Stimulated activated CD8-positive, alpha-beta memory T cell treated with anti-CD3 and anti-CD28 coated beads, Interleukin-7, amount 100 ng/mL, for 1 hour (primary cell): Measurements from ENCODE around the gene NCEH1.
"Not testable (repeated sequence)": the region's sequence is repeated elsewhere in the genome, so short reads cannot be mapped to it uniquely, and the experiment has no call there.

Source experiments
- DNase-seq, 2 donors: peaks; one replicate each; pipeline ENCODE4 v3.0.0-alpha.2; 2020; ENCODE audit warnings: low read depth in 2 of 2

Gene NCEH1

DNA sequence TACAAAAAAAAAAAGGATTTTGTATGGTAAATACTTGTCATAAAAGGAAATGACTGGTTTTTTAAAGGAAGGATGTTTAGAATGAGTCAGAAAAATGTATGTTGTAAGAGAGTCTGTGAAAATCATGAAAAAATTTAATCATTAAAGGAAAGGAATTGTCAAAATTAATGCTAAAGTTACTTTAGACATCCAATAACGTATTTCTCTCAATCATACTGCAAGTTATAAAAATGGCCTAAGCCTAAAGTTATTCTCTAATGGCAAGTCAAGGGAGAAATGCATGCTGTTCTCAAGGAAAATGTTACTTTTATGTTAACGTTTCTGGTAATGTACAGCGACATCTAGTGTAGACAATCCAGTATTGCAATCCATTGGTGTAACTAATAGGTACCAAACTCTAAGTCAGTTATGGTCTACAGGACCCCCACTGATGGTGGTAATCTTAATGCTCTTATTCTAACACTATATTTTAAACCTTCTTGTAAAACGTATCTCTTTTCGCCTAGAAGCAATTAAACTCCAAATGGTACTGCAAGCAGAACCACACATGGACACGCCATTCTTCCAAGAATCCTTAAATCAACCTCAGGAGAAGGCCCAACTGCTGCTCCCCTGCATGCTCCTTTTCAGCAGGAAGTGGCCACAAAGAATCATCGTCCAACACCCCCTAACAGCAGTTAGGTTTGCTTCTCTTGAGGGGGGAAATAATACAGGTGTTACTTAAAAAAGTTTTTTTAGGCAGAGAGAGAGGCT, 35.2 kb downstream of the NCEH1 start:
- DNase-seq = no peak

DNA sequence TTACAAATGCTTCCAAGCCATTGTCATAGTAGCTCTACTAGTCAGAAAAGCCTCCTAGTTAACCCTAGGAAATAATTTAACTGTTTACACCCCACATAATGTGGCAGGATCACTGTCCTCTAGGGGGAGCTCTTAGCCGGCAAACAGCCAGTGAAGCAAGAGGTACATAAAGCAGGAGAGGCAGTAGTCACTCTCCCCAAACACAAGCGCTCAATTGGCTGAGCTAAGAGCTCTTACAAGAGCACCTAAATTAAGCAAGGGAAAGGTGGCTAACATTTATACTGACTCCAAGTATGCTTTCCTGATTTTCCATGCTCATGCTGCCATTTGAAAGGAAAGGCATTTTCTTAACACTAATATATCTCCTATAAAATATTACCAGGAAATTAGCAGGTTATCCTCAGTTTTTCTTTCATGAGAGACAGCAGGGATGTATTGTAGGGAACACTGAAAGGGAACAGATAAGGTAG, 37.6 kb downstream of the NCEH1 start:
- DNase-seq = peak in 1 of 2 donors; percentile 10

DNA sequence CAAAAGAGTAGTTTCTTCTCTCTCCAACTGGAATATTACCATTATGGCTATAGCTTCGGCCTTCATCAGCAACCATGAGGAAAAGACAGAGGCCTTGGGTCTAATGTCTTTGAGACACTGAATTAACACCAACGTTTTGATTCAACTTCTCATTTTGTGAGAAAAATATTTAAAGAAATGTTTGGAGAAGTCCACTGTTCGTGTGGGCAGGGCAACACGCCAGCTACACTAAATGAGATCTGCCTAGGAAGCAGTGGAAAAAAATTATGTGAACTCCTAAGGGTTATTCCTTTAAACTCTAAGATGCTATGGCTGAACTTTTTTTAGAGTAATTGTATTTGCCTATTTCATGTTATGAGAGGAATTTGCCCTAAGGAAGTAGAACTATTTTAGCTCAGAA, 41.8 kb downstream of the NCEH1 start:
- no peak for DNase-seq

DNA sequence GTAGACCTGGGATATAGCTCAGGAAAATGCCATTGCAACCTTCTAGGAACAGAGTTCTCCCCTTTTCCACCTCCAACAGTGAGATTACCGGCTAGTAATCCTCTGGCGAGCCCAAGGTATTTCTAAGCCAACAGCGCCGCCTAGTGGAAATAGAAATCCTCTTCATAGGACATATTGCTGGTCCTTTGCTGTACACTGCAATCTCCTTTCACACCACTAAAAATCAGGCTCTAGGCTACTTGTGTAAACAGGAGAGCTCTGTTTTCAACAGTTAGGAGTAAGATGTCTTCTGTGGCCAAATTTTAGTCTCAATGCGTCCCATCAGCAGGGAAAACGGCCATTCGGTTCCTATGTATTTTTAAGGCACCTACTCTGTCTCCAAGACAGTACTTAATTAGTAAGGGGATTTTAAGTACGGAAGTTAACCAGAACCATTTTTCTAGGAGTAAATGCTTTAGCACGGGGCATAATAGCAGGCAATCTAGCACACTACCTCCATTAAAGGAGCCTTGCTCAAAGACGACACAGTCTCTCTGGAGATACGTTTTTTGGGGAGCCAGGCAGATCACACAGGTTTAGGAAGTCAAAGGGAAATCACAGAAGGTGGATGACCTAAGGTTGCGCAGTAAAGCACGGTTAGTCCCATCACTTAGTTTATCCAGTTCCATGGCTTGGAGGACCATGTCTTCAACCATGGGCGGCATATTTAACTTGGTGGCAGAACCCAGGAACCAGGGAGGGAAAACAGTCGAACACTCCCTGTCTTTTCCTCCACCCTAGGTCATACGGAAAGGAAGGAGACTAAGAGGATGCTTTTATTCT, 43.8 kb downstream of the NCEH1 start:
- peak; percentile 37 to 64 for DNase-seq

DNA sequence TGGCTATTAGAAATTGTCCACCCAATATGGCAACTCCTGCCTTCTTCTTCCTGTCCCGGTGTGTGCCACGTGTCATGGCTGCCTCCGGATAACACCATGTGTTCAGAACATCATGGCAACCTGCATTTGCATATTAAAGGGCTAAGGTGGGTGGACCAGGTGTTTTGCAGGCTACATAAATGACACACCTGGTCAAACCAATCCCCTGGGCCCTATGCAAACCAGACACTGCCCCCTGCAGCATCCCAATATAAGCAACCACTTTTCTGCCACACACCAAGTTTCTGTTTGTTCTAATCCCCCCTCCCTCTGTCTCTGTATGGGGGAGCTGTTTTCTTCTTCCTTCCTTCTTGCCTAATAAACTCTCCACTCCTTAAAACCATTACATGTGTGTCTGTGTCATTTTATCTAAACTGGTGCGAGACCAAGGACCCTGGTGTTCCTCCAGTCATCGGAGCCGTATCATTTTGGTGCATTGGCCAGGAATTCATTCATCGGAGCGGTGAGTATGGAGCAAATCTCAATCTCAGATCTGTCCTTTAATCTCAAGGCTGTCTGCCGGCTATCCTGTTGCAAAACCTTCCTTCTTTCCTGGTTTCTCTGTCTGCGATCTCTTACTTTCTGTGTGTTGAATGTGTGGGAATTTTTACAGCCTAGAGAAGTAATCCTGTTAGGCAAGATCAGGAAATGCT, 44.5 kb downstream of the NCEH1 start:
- DNase-seq = no peak

DNA sequence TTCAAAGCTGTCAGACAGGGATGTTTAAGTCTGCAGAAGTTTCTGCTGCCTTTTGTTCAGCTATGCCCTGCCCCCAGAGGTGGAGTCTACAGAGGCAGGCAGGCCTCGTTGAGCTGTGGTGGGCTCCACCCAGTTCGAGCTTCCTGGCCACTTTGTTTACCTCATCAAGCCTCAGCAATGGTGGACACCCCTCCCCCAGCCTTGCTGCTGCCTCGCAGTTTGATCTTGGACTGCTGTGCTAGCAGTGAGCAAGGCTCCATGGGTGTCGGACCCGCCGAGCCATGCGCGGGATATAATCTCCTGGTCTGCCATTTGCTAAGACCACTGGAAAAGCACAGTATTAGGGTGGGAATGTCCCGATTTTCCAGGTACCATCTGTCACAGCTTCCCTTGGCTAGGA, 45.4 kb downstream of the NCEH1 start:
- DNase-seq = not testable (repeated sequence)

DNA sequence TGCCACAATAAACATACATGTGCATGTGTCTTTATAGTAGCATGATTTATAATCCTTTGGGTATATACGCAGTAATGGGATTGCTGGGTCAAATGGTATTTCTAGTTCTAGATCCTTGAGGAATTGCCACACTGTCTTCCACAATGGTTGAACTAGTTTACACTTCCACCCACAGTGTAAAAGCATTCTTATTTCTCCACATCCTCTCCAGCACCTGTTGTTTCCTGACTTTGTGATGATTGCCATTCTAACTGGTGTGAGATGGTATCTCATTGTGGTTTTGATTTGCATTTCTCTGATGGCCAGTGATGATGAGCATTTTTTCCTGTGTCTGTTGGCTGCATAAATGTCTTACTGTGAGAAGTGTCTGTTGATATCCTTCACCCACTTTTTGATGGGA, 50.4 kb downstream of the NCEH1 start:
- not testable (repeated sequence) for DNase-seq

DNA sequence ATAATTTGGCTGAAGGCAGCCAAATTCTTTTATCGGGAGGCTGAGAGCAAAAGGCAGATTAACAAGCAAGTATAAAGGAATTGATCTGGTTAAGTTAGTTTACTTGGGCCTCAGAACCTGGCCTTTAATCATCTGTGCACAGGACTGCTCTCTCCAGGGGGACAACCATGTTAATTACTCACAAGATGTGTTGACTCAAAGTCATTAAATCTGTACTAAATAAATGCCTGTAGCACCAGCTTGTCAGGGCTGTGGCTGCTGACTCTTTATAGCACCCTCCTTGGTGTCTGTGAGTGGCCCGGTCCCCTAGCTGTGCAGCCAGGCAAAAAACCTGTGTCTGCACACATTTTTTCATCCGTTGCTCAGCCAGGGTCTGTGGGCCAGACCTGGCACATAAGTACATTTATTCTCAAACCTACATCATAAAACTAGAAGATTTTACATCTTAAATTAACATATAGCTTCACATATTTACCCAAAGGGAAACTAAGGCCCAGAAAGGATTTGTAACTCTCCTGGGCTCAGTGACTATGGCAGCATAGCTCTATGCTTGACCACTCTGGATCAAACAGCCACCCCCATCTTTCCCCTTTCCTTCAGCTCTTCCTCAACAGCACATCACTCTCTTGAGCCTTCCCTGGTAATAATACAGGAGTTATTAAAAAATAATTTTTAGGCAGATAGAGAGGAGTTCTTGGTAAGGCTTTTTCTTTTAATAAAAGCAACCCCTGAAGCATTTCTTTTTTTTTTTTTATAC, 51.4 kb downstream of the NCEH1 start:
- DNase-seq = no peak

DNA sequence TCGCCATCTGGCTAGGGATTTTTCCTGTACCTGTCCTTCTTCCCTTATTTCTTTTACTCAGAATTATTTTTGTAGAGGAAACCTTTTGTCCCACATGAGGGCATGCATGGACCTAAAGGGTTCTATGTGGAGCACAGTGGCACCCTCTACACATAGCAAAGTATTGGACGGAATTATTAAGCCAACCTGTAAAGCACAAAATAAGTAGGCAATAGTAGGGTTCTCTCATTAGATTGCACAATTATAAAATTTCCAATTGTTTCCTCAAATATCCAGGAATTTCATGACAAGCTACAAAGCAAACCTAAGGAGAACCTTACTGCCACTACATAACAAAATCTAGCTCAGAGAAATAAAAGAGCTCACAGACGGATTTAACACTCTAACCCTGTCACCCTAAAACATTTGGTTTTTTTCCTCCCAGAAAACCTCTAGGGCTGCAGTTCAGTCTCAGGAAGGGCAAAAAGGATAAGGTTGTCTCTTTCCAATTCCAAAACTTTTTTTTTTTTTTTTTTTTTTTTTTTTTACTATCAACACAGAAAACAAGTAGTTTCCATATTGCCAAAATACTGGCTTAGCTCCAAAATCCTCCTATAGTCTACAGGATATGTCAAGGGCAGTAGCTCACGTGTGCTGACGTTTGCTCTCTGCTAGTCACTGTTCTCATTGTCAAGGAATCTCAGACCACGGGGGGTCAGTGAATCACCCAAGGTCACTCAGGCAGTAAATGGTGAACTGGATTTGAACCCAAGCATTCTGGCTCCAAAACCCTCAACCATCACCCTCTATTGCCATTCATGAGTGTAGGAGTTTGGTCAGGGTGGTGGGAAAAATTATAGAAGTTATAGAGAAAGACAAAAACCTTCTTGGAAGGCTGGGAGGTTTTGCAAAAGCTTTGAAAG, 52.3 kb downstream of the NCEH1 start:
- DNase-seq = no peak

DNA sequence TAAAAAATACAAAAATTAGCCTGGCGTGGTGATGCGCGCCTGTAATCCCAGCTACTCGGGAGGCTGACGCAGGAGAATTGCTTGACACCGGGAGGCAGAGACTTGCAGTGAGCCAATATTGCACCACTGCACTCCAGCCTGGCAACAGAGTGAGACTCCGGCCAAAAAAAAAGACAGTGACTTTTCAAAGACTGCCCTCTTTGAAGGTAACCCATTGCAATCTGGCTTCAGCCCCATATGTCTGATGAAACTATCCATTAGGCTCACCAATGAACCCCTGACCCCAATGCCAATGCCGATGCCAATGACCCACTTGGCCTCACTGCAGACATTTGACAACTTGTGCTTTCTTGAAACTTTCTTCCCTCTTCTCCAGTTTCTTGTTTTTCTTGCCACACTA, 54.3 kb downstream of the NCEH1 start:
- no peak for DNase-seq

DNA sequence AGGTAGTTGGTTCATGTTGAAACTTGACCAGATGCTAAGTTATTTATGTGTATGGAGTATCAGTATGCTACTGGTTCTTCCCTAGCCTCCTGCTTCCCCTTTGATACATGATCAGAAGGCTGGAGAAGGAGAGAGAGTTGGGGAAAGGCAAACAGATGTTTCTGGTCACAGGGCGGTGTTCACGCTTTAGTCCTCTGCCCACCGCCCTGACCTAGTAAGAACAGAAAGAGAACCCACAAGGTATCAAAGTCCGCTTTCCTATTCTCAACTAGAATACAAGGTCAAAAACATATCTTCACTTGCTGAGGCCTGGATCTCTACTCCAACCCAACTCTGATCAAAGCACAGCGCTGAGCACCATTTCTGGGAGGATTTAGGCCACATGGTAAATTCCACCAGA, 55.5 kb downstream of the NCEH1 start:
- DNase-seq = no peak

DNA sequence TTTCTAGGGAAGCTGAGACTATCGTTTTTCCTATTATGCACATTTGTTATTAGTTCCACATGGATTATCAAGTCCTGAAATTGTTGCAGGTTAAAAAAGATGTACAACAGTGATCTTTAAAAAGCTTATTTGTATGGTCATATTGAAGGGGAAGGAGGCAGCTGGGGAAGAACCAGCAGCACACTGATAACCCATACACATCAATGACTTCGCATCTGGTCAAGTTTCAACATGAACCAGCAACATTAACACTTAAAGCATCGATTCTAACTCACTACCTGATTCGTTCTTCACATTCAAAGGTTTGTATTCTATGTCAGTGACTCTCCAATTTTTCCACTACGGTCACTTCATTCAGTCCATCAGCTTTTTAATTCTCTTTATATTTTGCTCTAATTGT, 56.4 kb downstream of the NCEH1 start:
- DNase-seq = no peak

DNA sequence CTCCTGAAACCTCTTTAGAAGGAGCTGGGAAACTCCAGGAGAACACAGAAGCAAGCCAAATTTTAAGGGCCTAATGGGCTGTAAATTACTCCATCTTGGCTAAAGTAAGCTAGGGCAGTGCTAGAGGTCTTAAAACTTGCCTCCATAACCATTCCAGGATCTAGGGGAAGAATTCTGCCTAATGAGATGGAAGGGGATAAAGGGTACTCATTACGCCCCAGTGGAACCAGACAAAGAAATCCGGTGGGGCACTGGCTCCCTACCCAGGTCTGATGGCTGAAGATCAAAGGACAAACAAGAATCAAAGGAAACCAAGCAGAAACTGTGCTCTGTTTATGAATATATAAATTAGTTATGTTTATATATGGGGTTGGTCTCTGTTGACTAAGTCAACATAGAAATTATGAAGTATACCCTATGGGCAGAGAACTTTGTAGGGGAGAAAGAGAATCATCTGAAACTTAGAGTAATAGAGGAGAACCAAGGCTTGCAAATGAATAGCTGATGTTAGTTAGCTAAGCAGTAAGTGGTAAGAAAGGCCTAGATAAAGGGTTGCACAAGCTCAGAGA, 57.8 kb downstream of the NCEH1 start:
- DNase-seq = no peak

DNA sequence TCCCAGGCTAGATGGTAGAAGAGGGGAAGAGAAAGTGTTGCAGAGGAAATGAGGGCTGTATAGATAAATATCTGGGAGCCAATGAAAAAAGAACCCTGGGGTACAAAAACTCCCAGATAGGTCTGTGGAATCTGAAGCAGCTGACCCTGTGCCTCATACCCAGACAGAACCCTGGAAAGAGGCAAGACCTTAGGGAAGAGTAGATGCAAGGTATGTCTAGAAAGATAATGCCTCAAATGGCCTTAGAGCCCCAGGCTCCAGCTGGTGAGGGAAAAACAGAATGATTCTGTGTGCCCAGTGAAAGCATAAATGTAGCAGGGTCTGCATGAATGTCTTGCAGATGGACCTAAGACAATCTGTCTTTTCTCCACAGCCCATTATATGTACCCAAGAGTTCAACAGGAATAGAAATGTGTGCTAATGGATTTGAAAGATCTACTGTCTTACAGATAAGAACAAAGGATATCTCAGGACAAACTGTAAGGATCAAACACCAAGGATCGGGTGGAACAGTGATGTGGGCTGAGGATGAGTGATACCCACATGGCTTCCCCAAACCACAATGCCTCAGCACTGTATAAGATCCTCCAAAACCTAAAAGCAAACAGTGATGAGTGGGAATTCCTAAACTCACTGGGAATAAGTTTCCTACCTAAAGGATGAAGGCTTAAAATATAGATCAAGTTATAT, 58.8 kb downstream of the NCEH1 start:
- DNase-seq = no peak

DNA sequence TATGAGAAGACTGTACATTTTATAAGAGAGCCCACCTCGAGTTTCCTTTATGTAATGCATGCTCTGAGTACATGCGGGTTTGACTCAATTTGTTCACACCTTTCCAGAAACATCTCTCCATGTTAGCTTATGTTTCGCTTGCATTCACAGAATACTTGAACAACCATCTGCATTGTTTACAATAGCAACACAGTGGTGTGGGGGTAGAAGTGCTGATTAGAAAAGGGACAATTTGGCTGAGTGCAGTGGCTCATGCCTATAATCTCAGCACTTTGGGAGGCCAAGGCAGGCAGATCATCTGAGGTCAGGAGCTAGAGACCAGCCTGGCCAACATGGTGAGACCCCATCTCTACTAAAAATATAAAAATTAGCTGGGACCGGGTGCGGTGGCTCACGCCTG, 60.9 kb downstream of the NCEH1 start:
- DNase-seq = no peak

DNA sequence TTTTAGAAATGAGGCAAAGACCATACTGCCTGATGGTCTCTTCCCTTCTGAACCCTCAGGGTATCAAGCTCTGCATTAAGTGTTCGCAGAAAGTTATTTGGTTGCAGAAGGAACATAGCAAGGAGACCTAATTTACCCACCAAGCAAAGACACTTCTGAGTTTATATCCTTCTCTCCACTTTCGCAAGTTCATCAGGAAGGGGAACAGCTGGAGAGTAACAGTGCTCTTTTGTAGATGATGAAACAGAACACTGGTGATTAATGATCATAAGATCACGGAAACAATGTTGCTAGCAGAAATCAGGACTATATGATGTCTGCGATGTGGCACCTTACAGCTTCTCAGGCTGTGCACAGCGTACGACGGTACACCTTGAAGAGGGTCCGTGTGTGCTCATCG, 62.1 kb downstream of the NCEH1 start:
- DNase-seq = no peak

DNA sequence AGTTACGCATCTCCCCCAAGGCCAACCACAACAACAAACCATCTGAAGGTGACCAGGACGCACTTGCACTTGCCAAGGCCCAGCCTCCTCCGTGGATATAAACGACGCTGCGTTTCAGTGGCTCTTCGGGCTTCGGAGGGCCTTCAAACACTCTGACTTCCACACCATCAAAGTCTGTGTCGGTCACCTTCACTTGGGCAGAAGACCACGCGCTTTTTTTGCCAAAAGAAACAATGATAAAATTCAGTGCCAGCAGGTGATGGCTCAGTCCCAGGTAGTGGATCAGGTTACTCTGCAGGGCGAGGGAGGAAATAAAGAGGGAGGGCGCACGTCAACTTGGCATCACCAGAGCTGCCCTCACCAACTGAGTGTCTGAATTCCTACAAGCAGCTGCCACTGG, 63.0 kb downstream of the NCEH1 start:
- DNase-seq = no peak

DNA sequence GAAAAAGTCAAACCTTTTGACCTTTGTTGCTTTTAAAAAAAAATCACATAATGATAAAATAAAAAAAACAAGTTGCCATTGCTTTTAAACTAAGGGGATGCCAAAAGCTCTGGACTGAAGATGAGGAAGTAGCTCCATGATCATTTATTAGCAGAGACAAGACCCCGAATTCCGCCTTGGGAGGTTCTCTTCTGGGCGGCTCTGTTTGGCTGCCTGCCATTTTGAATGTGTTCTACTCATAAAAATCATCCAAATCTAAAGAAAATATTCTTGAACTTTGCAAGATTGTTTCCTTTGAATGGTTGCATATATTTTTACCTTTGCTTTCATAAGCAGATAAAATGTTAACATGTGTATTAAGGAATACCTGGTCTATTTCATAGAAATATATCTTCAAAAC, 63.8 kb downstream of the NCEH1 start:
- DNase-seq = no peak

DNA sequence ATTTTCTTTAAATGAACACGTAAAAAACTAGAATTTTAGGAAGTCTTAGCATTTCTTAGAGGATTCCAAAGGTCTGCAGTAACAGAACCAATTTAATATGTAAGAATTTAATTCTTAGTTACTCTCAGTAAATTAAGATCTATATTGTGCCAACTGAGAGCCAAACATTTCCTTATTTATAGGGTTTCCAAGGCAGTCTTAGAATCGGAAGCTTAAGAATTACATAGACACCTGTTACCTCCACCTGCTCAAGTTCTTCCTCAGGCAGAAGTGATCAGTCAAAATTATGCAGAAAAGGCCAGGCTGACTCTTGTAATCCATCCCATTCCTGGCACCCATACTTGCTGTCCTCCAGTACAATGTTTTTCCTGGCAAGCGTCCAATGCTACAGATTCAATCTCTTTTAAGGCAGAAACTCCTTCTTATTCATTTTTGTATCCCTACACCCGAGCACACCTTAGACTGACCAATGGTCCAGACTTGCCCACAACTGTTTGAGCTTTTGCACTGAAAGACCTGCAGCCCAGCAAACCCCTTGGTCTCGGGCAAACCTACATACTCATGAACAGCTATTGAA, 64.3 kb downstream of the NCEH1 start:
- no peak for DNase-seq
